OCI-LY1 (cell line): Measurements from ENCODE around the gene SLC35F6.

Source experiments
- CTCF ChIP-seq: fragments of 200-600 bp; sonication (generic), shearing (Covaris generic); IDR thresholded peaks from 2 replicates; pipeline ENCODE4 v1.5.1; 2017; ENCODE audit warnings: mild to moderate bottlenecking, antibody characterized with exemption, low read length, moderate library complexity, mixed read lengths
- EZH2 ChIP-seq: fragments of 200-600 bp; sonication (generic), shearing (Covaris generic); IDR thresholded peaks from 2 replicates; pipeline ENCODE4 v1.8.0; 2017; ENCODE audit warnings: borderline replicate concordance, mixed run types, mild to moderate bottlenecking, antibody characterized with exemption, low read length, moderate library complexity, mixed read lengths

GRCh38 chr2:26737221-26737620, 26.9 kb upstream of the SLC35F6 start:
- TF ChIP-seq CTCF (no peak), EZH2 (no peak)
